ENCODE data around the gene WNT6.
A peak's percentile ranks its signal among the peaks of the same experiment; 100 is the strongest.

Gene WNT6

DNA sequence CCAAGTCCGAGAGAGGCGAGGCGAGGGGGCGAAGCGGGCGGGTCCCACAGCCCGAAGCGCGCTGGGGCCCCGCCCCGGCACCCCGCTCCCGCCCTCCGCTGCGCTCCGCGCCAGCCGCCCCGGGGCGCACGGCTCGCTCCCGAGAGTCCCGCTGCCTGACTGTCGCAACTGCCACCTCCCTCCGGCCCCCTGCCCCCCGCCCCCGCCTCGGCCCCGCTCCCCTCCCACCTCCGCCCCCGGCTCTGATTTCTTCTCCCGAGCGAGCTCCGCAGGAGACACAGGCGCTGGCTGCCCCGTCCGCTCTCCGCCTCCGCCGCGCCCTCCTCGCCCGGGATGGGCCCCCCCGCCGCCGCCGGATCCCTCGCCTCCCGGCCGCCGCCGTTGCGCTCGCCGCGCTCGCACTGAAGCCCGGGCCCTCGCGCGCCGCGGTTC, at the start of gene WNT6:
Gene WNT6, plus strand, starts transcription at position 250 of the 432 bp plus-strand sequence. CDS start 233 bp downstream, outside the sequence.
- no peak for DNase-seq

DNA sequence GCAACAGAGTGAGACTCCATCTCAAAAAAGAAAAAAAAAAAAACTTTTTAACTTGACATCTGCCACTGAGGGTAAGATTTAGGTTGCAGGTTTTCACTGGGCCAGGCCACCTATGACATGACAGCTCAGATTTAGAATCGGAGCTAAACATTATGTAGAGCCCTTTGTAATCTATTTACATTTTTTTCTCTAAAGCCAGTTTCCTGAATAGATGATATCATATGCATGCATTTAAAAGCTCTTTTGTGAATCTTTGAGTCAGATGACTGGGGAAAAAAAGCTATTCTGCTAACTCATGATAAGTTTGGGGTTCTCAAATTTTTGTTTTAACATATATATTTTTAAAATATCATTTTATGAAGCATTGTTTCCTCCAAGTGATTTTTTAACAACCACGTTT, 49.3 kb upstream of the WNT6 start:
- DNase-seq = no peak

DNA sequence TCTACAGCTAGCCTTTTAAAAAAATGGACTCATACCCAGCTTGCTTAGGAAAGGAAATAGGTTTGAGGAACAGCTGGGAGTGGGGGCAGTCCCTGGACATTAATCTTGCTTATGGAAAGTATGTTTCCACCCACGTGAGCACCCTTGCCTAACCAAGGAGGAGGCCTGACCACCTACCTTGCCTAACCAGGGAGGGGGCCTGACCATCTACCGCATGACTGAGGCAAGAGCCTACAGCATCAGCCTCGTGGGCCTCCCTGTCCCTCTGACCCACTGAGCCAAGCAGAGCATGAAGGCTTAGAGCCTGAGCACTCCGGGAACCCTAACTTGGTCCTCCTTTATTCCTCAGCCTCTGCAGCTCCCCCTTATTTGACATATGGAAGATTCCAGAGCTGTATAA, 48.2 kb upstream of the WNT6 start:
- DNase-seq = no peak

DNA sequence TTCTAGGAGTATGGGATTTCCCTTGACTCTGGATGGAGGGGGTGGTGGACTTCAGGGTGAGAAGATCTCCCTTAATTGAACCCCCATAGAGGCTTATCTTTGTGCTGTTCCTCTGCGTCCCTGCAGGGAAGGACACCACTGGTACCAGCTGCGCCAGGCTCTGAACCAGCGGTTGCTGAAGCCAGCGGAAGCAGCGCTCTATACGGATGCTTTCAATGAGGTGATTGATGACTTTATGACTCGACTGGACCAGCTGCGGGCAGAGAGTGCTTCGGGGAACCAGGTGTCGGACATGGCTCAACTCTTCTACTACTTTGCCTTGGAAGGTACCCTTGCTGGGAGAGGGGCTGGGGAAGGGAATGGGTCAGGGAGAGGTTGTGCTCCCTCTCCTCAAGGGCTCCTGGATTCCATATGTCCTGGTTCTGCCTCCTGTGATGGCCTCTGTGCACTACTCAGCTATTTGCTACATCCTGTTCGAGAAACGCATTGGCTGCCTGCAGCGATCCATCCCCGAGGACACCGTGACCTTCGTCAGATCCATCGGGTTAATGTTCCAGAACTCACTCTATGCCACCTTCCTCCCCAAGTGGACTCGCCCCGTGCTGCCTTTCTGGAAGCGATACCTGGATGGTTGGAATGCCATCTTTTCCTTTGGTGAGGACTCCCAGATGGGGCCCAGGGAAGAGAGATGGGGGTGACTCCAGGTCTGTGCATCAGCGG, 47.3 kb upstream of the WNT6 start:
- no peak for DNase-seq

DNA sequence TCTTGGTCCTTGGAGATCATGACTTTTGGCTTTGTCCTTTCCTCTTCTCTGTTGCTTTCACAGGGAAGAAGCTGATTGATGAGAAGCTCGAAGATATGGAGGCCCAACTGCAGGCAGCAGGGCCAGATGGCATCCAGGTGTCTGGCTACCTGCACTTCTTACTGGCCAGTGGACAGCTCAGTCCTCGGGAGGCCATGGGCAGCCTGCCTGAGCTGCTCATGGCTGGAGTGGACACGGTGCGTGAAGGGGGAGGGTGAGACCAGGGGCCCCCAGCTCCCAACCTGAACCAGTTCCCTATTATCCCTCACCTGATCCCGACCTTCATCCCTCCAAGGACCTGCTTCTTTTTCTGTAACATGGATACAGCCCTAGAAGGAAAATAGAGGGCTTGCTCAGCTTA, 46.7 kb upstream of the WNT6 start:
- no peak for DNase-seq

DNA sequence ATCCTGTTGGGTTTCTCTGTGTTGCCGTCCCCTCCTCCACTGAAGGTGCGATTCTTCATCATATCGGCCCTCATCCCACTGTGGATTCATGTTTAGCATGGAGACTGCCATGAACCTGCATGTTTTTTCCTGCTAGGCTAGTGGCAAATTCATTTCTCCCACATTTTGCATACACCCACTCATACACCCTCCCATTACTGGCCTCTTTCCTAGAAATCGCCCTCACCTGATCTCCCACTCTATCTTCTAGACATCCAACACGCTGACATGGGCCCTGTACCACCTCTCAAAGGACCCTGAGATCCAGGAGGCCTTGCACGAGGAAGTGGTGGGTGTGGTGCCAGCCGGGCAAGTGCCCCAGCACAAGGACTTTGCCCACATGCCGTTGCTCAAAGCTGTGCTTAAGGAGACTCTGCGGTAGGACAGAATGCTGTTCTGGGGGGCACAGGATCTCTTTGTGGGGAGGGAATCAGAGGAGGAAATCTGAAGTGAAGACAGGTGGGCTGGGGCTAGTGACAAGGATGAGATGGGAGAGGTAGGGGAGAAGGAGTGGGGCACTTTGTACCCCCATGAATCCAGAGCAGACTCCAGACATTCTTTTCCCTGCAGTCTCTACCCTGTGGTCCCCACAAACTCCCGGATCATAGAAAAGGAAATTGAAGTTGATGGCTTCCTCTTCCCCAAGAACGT, 45.7 kb upstream of the WNT6 start:
- no peak for DNase-seq

DNA sequence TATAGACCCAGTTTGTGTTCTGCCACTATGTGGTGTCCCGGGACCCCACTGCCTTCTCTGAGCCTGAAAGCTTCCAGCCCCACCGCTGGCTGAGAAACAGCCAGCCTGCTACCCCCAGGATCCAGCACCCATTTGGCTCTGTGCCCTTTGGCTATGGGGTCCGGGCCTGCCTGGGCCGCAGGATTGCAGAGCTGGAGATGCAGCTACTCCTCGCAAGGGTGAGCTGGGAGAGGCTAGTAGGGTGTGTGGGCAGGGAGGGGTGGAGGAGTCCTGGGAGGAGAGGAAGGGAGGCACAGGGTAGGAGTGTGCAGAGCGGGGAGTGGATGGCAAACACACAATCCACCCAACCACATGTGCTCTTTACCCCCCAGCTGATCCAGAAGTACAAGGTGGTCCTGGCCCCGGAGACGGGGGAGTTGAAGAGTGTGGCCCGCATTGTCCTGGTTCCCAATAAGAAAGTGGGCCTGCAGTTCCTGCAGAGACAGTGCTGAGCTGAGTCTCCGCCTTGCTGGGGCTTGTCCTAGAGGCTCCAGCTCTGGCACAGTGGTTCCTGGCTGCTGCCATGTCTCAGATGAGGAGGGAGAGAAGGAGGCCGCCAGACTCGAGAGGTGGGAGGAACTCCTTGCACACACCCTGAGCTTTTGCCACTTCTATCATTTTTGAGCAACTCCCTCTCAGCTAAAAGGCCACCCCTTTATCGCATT, 44.9 kb upstream of the WNT6 start:
- DNase-seq = no peak

DNA sequence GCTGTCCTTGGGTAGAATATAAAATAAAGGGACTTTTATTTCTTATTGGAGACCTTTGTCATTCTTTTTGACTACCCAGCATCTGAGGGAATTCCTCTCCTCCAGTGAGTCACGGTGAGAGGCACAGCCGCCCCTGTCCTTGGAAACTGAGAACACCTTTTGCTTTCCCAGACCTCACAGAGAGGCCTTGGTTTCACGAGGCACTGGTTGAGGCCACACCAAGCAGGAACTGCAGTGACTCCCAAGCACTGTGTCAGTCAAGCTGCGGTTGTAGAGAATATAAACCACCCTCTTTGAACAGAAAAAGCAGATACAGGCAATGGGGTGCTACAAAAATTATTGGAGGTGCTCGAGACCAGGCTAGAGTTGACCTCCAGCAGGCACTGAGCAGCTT, 44.4 kb upstream of the WNT6 start:
- DNase-seq = no peak

DNA sequence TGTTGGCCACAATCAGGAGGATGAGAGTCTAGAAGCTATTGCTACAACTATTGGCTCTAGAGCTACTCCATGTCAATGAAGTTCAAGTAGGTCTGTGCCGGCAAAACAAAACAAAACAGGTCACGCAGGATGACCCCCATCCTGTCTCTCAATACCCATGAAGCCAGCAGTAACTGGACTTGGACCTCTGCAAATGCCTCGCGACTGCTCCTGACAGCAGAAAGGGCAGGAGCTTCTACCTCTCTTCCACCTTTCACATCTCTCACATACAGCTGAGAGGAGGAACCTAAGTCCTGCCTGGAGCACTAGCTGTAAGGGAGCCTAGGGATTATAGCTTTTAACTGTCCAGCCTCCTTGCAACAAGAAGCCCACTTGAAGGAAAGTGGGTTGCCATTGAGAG, 44.0 kb upstream of the WNT6 start:
- no peak for DNase-seq

DNA sequence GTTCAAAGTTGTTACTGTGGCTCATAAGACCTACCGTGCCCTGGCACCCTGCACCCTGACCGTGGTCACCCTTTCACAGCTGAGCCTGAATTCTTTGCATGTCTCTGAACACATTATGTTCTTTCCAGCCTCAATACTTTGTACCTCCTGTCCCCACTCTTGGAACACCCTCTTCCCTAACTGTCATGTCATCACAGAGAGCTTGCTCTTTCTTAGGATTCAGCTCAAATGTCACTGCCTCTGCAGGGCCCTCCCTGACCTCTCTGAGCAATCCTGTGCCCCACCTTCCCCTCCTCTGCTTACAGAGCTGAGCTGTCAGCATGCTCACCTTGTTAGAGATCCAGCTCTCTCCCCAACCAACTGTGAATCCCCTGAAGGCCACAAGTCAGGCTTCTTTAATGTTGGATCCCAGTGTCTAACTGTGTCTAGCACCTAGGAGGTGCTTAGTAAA, 43.0 kb upstream of the WNT6 start:
- no peak for DNase-seq

DNA sequence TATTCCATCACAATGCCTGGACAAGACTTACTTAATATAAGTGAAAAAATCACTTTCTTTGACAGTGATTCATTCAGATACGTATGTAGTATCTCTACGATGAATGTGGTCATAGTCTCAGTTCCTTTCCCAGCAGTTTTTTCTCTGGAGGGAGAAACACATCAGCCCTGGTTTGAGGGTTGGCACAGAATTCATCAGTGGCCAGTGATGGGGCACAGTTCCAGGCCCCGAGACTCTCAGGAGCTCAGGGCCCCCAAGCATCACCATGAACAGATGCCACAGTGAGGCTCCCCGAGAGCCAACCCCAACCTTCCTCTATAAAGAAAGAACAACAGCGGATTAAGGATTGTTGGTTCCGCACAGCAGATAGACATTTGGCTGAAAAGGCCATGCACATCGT, 40.5 kb upstream of the WNT6 start:
- DNase-seq = no peak

DNA sequence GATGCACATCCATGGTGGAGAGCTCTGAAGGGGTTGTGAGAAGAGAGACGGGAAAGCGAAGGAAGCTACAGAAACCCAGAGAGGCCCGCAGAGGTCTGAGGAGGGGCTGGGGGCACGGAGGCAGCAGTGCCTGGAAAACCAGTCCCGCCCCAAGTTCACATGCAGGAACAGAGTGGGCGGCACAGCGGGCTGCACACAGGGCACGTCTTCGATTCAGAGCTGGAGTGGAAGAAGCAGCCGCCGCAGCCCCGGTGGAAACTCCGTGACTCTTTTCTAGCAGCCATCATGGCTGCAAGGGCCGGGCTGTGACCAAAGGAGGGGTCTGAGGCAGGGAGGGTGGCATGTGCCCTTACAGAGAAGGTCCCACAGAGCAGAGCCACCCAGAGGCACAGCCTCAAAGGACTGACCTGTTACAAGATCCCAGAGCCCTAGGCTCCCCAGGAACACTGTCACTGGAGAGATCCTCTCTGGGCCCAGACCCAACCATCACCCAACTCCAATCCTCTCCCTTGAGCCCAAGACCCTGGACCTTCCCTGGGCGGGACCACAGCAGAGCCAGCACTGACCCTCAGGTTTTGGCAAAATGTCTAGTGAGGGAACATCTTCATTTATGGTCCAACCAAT, 38.7 kb upstream of the WNT6 start:
- no peak for DNase-seq

DNA sequence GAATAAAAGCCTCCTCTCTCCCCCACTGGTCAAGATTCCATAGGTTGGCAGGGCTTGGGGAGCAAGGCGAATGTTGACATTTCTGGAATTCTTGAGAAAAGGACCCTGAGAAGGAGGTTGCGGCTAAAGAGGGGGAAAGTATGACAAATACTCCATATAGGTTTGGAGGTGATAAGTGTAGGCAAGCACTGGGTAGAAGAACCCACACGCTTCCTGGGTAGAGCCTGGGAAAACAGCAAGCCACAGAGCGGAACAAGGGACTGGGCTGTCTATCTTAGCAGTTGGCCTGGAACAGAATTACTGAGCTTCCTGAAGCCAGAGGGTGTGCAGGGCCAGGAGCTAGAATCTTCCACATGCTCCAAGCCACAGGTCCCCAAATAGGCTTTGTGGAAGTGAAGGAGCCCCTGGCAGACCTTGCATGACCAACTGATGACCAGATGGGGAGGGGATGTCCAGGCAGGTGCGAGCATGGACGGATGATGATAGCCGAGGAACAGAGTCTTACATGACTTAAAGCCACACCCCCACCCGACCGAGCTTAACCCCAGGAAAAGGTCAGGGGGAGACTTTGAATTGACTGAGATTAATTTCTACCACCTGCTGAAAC, 37.9 kb upstream of the WNT6 start:
- no peak for DNase-seq

DNA sequence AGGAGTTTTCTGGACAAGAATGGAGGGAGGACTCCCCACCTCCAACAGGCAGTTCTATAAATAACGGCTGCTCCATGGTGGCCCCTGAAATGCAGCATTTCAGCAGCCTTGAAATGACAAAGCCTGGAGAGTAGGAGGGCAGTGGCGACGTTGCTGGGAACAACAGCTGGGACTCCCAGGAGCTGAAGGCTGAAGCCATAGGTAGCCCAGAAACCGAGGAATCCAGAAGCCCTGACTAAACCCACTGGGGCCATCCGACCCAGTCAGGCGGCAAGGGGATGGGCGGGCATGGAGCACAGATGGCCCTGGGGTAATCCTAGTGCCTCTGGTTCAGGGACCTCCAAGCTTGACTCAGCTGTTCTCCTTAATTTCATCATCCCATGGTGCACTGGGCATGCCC, 37.0 kb upstream of the WNT6 start:
- no peak for DNase-seq

DNA sequence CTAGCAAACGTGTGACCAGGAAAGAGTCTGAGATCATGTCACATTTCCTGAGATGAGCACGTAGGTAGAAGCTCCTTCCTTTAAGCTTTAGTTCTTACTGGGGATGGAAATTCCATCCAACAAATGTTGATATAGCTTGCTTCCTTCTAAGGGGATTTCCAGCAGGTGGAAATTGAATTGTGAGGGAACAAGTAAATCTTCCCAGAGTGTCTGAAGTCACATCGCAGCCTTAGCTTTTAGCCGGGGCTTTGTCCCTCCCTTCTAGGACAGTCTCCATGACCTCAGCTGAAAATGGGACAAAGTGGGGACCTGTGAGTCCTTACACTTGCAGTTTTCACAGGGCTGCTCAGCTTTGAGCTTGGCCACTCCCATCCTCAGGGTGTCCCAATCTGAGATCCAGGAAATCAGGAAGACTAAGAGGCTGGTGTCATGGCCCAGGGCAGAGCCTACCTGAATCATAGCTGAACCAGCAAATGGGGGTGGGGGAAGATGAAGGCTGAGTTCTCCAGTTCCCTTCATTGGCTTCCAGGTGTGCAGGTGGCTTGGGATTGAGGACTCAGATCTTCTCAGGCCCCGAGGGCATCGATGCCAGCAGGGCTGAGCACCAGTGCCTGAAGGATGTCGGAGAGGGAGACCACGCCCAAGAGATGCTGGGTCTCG, 36.3 kb upstream of the WNT6 start:
- DNase-seq = no peak

DNA sequence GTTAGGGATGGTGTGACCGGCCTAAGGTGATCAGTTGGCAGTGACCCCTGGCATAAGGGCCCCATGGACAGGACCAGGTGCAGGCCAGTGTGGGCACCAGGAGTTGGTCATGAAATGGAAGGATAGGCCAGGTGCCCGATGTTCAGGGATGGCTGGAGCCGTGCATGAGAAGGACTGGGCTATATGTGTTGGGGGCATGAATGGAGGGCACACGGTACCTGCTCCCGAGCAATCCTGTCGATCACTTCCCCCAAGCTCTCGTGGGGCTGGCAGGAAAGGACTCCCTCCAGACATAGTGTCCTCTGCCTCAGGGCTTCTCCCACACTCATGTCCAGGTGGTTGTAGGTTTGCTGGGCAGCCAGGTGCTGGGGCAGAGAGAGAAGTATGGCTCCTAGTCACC, 35.6 kb upstream of the WNT6 start:
- DNase-seq = no peak

DNA sequence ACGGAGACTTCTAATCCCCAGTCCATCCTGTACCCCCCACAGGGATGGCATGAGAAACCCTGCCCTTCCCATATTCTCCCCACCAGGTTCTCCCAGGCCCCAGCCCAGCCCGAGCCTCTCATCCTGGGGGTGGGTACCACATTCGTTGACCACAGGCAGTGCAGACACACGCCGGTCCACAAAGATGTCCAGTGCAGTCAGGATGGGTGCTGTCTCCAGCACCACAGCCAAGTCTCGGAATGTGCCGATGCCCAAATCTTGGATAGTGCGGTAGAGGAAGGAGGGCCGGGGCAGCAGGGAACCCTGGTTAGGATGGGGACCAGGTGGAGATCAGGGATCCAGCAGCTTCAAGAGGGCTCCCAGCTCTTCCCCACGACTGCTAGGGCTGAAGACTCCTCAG, 32.8 kb upstream of the WNT6 start:
- no peak for DNase-seq

DNA sequence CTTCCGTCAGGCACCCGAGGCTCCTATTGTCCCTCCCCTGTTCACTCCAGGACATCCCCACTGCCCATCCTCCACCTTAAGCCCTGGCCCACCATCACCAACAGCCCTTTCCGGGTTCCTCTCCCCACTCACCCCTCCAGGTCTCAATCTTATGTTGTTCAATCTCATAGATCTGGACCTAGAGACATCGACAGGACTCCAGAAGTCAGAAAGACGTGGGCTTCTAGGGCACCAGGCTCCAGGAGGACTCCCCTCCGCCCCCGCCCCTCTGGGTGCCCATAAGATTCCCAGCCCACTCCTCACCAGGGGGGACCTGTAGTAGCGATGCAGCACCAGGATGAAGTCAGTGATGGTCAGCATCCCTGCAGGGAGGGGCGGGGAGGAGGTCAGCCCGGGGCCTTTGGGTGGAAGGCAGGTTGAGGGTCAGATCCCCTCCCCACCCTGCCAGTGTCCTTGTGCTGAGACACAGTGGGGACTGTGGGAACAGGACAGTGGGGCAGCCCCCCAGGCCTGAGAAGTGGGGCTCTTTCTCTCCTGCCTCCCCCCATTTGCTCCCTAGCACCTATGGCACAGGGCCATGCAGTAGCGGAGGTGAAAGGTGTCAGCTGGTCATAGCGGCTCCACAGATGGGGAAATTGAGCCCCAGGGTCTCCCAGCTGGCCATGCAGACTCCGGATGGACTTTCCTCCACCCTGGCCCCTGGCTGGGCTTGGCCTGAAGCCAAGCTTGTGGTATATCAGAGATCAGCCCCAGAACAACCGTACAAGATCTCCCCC, 31.7 kb upstream of the WNT6 start:
- DNase-seq = no peak

DNA sequence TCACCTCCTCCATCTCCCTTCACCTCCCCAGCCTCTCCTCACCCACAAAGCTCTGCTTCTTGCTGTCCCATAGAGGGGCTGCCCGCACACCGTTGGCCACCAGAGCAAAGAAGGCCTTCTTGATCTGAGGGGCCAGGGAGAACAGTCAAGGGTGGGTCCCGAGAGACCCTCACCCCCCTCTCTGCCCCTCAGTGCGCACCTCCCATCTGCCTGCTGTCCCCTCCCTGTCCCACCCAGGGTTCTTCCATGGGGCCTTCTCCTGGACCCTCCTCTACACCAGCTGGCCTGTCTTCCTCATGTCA, 31.2 kb upstream of the WNT6 start:
- DNase-seq = no peak

DNA sequence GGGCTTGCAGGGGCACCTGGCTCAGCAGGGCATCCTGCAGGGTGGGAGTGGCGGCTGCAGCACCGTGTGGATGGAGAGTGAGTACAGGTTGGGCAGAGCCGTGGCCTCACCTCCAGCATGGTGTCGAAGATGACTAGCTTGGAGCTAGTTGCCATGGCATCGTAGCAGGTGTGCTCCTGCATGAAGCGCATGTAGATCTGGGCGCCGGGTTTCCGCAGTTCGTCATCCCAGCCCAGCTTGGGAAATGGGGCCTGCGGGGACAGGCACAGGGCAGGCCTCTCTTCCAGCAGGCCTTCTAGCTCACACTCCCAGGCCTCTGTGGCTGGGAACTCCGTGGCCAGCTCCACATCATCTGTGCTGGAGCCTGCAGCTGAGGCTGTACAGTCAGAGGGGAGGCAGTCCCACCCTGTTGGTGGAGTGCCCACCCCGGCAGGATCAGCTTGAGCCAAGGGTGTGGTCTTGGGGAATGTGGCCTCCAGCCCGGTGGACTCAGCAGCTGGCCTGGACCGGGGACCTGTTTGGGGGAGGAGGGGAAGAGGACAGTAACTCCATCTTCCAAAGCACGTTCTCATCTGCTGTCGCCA, 29.6 kb upstream of the WNT6 start:
- peak; percentile 26 for DNase-seq

DNA sequence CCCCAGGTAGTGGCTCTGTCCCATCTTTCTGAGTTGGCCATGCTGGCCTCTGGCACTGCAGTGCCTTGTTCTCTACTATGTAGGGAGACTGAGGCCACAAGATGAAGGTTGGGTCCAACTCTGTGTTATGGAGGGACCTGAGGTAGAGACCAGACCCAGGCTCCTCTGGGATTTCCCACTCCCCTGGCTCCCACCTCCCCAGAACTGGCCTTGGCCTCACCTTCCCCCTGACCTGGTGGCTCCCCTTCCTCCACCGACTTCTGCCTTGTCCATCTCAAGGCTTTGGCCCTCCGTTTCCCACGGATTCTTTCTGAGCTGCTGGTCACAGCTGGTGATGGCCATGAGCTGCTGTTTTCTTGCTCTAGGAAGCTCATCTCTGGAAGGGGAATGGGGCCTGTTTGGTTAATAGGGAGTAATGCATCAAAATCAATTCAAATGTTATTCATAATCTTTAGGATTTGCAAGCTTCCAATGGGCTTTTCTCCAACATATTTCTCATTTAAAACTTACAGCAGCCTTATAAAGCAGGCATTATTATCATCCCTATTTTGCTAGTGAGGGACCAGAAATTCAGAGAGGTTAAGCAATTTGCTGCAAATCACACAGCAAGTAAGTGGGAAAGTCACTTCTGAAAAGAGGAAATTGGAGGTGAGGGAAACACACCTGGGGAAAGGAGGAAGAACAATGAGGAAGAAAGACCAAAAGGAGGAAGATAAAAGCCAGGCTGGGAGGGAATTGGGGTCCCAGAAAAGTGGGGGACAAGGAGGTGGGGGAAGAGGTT, 28.9 kb upstream of the WNT6 start:
- DNase-seq = no peak

Measured in NCI-H1436 (cell line).